Islet precursor cell (in vitro differentiated cells): ENCODE measurements around the gene VTCN1.
"Not testable (repeated sequence)": the region's sequence is repeated elsewhere in the genome, so short reads cannot be mapped to it uniquely, and the experiment has no call there.

Source experiments
- DNase-seq: peaks from one replicate; pipeline ENCODE4 v3.0.0-alpha.2; 2018

Gene VTCN1

DNA sequence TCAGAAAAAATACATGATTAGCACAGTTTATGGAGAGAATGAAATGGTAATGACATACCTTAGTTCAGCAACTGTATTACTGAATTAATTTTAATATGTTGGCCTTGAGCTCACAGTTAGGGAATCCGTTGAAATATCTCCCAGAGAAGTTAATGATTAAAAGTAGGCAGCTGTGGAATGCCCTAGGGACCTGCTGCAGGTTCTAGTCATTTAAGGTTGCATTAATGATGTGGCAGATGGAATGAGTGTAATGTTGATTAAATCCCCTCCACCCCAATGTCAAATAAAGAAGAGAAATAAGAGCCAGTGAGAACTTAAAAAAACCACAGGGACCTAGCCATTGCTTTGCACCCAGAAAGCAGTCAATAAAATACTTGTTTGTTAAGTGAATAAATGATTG is 48.8 kb downstream of the VTCN1 start:
- no peak for DNase-seq

DNA sequence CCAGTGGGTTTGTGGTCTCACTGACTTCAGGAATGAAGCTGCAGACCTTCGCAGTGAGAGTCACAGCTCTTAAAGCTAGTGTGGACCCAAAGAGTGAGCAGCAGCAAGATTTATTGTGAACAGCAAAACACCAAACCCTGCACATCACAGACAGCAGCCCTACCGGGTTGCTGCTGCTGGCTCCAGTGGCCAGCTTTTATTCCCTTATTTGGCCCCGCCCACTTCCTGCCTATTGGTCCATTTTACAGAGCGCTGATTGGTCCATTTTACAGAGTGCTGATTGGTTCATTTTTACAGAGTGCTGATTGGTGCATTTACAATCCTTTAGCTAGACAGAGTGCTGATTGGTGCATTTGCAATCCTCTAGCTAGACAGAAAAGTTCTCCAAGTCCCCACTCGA is 59.4 kb downstream of the VTCN1 start:
- DNase-seq, result not testable (repeated sequence)

DNA sequence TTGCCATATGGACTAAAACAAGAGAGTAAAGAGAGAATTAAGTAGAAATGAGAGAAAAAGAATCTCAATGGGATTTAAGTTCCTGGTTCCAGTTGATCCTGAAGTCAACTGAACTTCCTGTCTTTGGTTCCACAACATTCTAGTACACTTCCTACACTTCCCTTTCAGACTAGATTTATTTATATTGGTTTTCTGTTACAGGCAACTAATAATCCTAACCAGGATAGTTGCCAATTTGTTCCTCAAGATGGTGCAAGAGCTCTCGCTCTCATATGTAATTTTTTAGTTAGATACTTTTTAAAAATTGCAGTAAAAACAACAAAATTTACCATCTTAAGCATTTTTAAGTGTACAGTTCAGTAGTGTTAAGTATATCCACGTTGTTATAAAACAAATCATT is 60.4 kb downstream of the VTCN1 start:
- DNase-seq, result no peak

DNA sequence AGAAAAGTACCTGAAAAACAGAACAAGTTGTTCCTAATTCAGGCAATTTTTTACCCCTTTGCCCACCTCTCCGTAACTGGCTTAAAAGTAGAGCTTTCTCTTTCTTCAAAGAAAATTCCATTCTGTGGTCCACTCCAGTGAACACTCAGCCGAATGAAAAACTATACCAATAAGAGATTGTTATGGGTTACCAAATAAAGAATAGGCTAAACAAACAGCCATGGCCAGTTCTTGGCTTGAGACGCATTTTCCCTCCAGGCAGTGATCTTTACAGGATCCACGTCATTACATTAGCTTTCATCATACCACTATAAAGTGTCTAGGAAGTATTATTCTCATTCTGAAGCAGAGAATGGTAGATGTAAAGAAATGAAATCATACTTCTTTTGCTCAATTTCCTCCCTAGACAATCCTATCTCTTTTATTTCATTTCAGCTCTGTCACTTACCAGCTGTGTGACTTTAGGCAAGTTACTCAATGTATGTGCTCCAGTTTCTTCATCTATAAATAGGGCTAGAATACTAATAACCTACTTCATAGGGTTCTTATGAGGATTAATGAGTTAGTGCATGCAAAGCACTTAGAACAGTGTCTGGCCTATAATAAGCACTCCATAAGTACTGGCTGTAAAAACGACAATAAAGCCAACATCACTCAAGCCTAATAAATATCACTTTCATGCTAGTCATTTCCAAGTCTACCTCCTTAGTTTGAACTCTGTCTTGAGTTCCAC is 62.7 kb downstream of the VTCN1 start:
- no peak for DNase-seq

DNA sequence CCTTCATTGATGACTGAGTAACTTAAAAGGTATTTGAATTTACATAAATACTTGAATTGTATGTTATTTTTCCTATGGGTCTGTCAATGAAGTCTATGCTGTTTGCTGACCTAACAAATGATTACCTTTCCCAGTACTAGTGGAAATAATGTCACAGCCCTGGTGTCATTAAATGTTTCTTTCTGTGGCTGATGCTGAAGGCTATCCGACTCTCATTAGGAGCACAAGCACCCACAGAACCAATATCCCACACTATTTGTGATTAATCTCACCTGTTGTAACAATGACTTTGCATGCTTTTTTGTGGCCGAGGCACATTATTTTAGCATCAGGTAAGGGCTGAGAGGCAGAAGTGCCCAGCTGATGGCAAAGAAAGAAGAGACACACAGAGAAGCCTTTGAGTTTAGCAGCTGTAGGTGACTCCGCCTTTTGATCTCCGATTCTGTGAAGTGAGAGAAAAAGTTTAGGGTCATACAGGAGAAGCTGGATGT is 63.3 kb downstream of the VTCN1 start:
- no peak for DNase-seq

DNA sequence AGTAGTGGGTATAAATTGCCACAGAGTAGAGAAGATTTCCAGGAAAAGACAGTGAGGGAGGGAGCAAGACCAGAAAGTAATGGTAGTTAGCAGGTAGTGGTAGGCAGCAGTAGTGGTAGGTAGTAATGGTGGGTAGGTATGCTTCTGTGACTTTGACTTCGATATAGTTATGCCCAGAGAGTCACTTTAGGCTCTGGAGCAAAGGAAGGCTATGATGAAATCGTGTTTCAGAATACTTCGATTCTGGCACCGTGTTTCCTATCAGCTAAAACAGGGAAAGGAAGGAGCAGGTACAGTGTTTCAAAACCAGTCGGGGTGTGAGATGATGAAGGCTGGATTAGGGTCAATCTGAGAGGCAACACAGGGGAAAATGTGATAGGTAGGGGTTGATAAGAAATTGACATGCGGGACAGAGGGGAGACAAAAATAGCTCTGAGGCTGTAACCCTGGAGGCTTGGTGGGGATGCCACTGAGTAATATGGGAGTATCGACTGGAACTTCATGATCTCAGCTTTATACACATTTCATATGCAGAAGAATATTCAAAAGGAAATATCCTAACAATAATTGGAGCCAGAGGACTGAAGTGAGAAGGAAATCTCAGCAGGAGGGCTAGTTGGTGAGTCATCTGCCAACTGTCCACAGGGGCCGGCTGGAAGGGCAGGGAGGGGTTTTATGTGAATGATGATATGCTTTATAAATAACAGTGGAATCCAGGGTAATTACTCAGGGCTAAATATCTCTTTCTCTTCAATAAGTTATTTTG is 64.0 kb downstream of the VTCN1 start:
- no peak for DNase-seq

DNA sequence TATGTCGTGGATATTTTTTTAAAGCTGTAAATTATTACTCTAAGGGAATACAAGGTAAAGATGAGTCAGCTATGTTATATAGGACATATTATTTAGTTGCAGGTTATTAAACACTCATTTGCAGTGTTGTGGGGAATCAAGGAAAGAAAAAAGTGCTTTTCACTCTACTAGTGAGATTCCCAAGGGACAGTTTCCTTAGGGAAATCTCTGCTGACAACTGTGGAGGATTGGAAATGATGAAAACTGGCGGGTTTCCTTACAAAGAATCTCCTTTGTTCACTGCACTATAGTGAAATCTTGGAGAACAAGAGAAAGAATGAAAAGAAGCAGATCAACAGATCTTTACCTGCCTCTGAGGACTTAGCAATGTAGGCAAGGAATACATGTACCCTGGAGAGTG is 64.7 kb downstream of the VTCN1 start:
- DNase-seq, result no peak

DNA sequence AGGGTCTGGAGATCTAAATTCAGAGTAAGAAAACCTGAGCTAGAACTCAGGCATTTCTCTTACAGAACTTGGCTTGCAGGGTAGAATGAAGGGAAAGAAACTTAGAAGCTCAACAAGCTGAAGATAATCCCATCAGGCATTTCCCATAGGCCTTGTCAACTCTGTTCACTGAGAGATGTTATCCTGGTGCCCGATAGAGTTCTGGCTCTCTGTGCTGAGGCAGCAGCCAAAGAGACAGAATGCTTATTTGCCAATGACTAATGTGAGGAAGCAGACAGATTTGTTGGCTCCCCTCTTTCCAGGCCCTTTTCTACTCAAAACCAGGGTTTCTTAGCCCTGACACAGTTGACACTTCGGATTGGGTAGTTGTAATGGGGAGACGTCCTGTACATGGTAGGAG is 66.9 kb downstream of the VTCN1 start:
- DNase-seq, result no peak

DNA sequence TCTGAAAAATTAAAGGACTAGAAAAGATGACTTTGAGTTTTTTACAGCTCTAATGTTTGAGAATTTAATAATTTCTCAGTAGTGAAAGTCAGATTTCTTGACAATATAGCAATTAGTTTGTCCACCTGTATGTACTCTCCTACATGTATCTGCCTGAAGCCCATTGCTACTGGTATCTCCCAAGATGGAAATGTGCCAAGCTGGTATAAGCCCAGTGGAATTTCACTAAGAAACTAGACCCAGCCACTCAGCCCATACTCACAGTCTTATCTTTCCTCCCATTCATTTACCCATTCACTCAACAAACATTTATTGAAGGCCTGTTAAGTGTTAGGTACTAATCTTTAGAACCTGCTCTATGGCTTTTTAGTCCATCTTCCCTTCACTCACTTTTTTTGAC is 67.6 kb downstream of the VTCN1 start:
- DNase-seq, result no peak

DNA sequence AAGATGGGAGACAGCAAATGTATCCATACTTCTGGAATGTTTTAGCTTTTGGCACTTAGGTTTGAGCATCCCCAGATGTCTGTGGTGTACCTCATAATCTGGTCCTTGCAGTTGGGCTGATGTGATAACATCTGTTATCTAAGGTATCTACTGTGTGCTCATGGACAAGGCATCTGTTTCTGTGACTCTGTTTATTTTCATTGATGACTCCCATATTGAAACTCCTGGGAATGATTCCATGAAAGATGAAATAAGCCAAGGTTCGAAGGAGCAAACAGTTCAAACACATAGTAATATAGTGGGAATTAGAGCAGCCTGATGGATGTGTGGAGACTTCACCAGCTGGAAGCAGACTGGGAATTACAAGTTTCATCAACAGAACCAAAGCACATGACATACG is 68.5 kb downstream of the VTCN1 start:
- no peak for DNase-seq

DNA sequence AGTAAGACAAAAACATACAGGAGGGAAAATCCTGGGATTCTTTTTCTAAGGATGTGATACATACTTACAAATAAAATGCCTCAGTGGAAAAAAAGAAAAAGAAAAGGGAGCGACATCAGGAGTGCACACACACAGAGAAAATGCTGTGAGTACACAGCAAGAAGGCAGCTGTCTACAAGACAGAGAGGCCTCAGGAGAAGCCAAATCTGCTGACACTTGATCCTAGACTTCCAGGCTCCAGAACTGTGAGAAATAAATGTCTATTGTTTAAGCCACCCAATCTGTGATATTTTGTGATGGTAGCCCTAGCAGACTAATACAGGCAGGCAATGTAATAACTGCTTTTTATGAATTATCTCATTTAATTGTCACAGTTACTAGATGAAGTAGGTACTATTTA is 72.2 kb downstream of the VTCN1 start:
- no peak for DNase-seq

DNA sequence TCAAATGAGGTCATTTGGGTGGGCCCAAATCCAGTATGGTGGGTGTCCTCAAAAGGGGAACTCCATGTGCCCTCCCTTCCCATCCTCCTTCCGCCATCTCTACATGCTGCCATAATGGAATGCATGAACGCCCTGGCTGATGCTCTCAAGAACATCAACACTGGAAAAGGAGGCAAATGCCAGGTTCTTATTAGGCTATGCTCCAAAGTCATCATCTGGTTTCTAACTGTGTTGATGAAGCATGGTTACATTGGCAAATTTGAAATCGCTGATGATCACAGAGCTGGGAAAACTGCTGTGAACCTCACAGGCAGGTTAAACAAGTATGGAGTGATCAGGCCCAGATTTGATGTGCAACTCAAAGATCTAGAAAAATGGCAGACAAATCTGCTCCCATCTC is 72.6 kb downstream of the VTCN1 start:
- DNase-seq, result no peak

DNA sequence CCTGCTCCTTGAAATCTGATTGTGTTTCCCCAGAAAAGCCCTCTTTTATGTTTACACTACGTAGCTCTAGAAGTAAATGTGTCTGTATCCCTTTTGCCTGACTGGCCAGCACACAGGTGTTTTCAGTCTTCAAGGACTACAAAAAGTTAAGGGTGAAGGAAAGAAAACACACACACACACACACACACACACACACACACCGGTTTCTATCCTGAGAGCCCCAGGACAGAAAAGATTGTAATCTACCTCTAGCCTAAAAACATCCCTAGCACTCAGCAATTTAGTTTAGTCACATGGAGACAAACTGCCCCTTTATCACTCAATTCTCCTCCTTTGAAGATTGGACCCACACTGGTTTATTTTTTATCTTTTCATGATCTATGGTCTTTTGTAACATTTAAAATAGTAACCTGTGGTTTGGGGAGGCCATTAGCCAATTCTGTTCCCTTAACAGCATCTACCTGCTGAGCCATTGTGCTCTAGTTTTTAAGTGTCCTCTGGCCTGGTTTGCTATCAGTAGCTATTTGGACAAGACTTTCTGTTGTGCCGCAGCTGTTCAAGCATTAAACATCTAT is 73.4 kb downstream of the VTCN1 start:
- DNase-seq, result peak; percentile 85

DNA sequence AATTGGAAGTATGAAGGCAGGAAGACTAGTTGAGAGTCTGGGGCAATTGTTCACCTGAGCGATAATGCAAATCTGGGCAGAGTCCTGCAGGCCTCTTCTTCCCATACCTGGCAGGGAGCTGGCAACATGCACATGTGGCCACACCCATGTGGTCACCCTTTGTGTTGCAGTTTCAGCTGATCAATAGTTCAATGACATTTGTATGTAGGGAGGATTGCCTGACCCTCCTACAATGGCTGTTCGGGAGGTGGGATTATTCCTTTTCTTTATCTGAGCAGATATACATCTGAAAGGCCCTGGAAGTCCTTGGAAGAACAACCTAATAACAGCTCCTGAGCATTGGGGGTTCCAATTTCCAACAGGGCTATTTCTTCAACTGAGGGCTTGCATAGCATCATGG is 74.0 kb downstream of the VTCN1 start:
- no peak for DNase-seq

DNA sequence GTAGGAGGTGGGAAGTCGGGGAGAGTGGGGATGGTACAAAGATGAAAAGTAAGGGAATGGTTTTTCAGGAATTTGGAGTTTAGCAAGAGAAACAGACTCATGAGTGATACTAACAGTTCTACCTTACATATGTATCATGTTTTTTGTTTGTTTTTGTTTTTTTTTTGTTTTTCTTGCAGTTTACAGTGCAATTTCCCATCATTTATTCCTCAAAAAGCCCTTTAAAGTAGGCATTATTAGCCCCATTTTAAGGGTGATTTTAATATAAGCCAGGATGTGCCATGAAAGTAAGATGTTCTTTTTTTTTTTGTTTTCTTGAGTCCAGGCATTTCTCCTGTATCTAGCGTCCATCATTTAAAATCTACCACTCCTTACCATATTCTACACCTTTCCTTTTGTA is 75.4 kb downstream of the VTCN1 start:
- DNase-seq, result no peak

DNA sequence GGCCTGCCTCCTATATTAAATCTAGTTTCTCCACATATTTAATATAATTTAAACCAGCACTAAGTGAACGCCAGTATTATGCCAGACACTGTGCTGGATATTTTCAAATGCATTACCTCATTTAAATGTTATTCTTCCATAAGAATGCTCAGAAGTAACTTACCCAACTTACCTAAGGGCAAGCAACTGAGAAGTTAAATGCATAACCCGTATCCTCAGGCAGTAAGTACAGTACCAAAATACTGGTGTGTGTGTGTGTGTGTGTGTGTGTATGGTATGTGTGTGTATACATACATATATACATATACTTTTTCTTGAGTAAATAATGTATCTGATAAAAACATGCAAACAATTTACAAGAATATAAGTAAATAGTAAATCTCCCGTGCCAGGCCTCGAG is 80.2 kb downstream of the VTCN1 start:
- no peak for DNase-seq

DNA sequence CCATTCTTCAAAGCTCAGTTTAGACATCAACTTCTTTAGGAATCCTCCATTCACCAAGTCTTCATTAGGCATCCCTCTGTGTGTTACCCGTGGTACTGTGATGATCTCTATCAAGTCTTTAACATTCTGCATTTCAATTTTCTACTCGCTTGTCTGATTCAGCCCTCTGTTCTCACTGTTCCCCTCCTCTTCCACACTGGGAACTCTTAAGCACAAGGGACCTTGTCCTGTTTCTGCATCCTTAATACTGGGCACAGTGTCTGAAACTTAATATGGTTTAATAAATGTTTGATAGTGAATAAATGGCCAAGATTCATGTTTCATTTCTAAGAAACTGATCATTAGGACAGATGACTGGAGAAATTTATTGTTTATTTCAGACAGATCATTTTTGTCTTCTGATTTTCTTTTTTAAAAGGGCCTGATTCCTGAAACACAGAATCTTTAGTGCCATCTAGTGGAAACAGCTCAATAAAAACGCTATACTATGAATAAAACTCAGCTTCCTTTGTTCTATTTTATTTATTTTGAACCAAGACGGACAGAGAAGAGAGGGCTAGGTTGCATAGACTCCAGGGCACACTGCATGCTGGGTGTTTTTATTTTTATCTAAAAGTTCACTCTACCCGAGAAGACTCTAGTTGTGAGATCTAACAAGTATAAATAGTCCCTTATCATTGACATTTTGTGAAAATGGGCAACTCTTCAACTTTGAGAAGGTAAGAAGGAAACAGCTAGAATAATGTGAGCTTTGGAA is 82.2 kb downstream of the VTCN1 start:
- no peak for DNase-seq

DNA sequence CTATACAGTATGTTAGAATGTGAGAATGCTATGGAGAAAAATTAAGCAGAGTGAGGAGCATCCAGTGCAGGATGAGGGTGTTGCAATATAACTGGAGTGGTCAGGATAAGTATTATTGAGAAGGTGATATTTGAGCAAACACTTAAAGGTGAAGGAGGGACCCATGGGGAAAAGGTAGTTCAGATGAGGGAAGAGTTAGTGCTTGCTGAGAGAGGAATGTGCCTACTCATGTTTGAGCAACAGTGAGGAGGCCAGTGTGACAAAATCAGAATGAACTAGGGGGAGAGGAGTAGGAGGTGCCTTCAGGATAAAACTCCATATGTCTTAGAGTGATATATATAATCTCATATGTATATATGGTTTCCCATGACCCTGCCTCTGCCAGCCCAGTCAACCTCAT is 82.9 kb downstream of the VTCN1 start:
- no peak for DNase-seq

DNA sequence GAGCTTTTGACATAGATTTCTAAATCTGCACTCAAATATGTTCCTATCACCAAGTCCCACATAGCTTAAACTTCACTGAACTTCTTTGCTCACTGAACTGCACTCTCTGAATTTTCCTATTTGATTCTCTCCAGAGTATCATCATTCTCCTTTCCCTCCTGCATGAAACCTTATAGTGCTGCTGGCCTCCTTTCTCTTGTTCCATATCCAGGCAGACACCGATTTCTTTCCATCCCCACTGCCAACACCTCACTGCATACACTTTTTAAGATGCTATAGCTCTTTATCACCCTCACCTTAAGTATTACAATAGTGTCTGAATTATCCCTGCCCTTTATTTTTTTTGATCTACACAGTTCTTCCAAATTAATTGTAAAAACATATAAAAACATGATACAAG is 86.1 kb downstream of the VTCN1 start:
- DNase-seq, result no peak

DNA sequence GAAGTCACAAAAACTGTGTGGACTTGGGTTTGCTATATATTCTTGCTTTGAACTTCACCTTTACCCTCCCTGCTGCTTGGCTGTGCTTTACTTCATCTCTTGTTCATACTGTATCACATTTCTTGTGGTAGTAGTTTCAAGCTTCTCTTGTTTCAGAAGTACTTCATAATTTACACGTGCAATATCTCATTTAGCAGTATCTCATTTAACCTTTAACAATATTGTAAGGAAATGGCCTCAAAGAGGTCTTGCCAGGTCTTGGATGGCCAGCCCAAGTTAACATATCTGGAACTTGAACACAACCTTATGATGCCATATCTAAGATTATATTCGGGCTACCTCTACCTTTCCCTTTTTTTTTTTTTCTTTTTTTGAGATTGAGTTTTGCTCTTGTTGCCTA is 87.5 kb downstream of the VTCN1 start:
- DNase-seq, result no peak

DNA sequence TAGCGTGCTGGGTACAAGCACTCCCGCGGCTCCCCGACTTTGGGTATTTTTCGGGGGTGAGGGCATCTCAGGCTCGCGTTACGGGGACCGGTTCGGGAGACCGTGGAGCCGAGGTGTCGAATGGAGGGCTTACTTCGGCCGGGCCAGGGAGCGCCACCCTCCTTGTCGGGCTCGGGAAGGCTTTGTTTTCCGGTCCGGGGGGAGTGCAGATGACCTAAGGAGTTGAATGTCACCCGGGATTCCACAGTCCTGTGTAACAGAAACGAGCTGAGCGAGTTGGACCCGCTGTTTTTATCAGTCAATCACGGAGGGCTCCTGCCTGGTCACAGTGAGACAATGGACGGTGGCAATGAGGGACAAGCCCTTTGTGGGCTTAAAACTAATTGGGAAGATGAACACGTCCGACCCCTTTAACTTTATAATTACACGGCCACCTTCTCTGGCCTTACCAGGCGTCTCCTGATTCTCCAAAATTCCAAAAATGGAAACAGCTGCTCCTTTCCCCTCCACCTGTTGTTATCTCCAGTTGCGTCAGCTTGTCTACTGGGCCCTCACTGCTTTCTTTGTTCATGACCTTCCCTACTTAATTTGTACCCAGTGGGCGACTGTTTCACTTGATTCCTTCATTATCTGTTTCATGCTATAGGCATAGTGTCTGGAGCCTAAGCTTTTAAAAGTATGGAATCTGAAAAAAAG is 88.2 kb downstream of the VTCN1 start:
- peak; percentile 85 for DNase-seq

DNA sequence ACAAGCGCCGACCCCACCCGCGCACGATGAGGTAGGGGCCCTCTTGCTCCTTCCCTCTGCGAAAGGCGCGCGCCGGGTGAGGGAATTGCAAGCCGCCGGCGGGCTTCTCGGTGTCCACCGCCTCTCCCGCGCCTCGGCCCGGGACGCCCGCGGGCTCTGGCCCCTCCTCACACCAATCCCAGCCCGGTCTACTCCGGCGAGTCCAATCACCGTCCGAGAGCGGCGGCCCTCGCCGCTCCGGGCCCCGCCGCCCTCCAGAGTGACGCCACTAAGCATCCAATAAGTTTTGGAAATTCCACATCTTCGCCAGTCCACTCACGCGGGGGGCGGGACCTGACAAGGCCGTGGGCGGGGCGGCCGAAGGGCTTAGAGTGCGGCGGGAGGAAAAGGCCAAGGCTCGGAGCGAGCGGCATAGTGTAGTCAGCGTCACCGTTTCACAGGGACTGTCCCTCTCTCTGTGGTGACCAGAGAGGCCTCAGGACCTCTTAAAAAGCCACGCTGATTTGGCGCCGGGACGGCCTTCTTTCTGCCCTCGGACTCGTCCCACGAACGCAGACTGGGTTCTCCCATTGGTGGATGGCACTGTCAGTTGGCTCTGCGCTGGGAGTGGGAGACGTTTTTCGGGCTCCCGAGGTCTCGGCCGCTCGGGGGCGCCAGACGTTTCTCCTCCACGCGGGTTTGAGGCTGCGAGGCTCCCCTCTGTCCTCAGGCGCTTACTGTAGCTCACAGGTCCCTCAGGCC is 89.0 kb downstream of the VTCN1 start, which contains the start of gene TRIM45:
TRIM45 (minus strand) TSS at position 161 of the 741 bp plus-strand sequence. CDS start 548 bp downstream, outside the sequence.
- peak; percentile 99 for DNase-seq
